NCI-H345 (cell line): ENCODE results near the gene ZNF416.

Experiments
- DNase-seq: peaks from one replicate; lab custom pipeline; 2025; lab: John Stamatoyannopoulos, UW

The ZNF416 gene

GRCh38 chr19:57578487-57579205 lies at the start of gene ZNF416:
ZNF416 (minus strand) TSS chr19:57578911; CDS start chr19:57578704, 207 bp downstream.
- DNase-seq, result peak; percentile 97

- DNase-seq, result no peak
Observed at GRCh38 chr19:57623091-57623490, 44.4 kb upstream of the ZNF416 start.

GRCh38 chr19:57620673-57621348 lies 42.1 kb upstream of the ZNF416 start:
- no peak for DNase-seq

- DNase-seq, result no peak
Observed at GRCh38 chr19:57615346-57615745, 36.6 kb upstream of the ZNF416 start.

- peak; percentile 89 for DNase-seq
Observed at GRCh38 chr19:57613941-57614743, 35.4 kb upstream of the ZNF416 start, which contains the start of gene ZNF134. ZNF134 (plus strand) TSS chr19:57614242; CDS start chr19:57619469, 5,227 bp downstream.

GRCh38 chr19:57611113-57611512 lies 32.4 kb upstream of the ZNF416 start:
- DNase-seq, result no peak

GRCh38 chr19:57606931-57607330 lies 28.2 kb upstream of the ZNF416 start:
- DNase-seq, result no peak

GRCh38 chr19:57599761-57600383 lies 21.2 kb upstream of the ZNF416 start, which contains the start of gene ZNF530:
ZNF530 (plus strand) TSS chr19:57599885; CDS start chr19:57604346, 4,461 bp downstream.
- DNase-seq, result peak; percentile 90

DNA sequence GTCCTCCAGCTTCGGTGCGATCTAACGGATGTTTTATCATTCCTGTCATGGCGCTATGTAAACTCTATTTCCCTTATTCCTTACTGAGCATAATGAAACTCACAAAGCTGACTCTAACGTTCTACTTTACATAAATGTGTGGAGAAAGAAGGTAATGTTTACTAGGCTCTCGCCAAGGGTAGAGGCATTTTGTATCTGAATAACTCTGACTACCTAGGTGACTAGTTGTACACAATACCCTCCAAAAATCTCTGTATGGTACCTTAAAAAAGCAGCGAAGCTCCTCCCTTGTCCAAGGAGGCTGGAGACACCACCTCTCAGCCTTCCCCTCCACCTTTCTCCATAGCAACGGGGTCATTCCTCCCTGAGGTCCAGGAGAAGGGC lies 20.7 kb upstream of the ZNF416 start:
- DNase-seq, result no peak

GRCh38 chr19:57587529-57587928 lies 8.8 kb upstream of the ZNF416 start:
- no peak for DNase-seq

DNA sequence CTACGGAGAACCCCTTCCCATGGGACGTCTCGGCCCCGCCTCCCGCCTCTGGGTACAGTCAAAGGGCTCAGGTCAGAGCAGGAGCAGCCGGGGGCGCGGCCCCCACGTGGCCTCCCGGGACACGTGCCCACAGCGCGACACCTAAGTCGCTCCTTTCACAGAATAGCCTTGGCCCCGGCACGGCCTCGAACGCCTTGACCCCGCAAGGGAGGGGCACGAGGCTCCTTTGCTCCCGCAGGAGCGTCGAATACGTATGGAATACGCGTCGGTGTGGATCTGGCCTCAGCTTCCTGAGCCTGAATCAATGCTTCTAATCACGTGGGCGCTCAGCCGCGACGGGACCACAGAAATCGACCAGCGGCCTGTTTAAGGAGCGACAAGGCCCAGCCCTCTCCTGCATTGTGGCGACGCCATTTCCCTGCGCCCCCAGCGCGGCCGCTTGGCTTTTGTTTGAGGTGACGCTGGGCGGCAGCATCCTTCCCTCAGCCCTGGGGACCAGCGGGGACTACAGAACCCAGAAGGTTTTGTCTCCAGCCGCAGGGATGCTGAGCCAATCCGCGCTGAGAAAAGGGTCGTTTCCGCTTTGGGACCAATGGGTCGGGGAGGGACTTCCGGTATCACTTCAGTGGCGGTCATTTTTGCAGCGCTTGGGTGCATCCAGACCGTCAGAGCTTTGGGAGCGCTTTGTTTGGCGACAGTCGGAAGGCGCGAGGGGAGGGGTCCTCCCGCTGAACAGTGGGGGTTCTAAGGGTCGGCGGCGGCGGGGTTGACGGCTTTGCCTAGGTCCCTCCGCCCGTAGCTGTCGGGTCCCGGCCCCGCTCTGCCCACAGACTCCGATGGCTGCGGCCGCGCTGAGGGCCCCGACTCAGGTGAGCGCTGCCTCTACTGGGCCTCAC lies 5.1 kb upstream of the ZNF416 start, which contains the start of gene ZIK1:
Gene ZIK1, plus strand, starts transcription at position 625 of the 896 bp plus-strand sequence. Its CDS starts 212 bp downstream, at position 837.
- peak; percentile 93 for DNase-seq

- no peak for DNase-seq
Observed at GRCh38 chr19:57583104-57583520, 4.4 kb upstream of the ZNF416 start.

DNA sequence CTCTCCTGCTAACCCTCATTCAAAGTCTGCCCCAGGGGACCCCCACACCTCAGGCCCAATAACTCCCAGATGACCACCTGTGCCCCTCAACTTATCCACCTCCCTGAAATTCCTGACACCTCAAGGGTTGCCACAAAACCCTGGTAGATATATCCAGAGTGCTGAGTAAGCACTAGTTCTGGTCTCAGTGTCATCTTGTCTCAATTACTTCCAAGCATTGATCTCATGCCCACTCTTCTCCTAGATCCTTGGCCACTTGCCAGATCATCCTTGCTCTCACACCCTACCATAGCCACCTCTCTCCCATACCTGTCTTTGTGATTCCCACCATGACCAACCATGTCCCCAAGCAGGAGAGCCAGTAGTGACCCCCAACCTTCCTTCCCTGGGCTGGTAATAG lies 2.0 kb downstream of the ZNF416 start:
- no peak for DNase-seq

DNA sequence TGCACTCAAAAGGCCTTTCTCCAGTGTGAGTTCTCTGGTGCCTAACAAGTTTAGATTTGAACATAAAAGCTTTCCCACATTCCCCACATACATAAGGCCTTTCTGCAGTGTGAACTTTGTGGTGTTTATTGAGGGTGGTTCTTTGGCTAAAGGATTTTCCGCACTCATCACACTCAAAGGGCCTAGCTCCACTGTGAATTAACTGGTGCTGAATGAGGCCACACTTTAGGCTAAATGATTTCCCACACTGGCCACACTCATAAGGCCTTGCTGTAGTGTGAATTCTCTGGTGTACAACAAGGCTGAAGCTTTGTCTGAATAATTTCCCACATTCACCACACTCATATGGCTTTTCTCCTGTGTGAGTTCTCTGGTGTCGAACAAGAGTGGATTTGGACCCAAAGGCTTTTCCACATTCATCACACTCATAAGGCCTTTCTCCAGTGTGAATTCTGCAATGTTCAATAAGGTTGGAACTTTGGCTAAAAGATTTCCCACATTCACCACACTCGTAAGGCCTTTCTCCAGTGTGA lies 6.2 kb downstream of the ZNF416 start:
- DNase-seq, result no peak

DNA sequence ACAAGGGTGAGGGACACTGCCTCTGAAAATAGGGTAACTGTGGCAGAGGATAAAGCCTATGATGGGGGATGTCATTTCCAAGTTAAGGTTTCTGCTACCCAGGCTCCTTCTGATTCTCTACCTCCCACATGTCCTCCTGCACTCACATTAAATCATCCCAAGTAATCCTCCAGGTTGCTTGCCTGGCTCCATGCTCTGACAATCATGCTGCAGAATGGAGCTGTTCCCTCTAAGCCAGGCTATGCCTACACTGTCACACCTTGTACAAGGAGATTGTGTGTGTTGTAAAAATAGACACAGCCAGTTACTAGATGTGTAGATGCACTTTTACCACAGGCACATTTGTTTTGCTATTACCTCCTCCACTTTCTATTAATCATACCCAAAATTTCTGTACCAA lies 8.0 kb downstream of the ZNF416 start:
- DNase-seq, result no peak

- DNase-seq, result no peak
Observed at GRCh38 chr19:57566396-57567265, 12.1 kb downstream of the ZNF416 start.

GRCh38 chr19:57563547-57563946 lies 15.2 kb downstream of the ZNF416 start:
- DNase-seq, result no peak

GRCh38 chr19:57560049-57560491 lies 18.6 kb downstream of the ZNF416 start:
- DNase-seq, result no peak

DNA sequence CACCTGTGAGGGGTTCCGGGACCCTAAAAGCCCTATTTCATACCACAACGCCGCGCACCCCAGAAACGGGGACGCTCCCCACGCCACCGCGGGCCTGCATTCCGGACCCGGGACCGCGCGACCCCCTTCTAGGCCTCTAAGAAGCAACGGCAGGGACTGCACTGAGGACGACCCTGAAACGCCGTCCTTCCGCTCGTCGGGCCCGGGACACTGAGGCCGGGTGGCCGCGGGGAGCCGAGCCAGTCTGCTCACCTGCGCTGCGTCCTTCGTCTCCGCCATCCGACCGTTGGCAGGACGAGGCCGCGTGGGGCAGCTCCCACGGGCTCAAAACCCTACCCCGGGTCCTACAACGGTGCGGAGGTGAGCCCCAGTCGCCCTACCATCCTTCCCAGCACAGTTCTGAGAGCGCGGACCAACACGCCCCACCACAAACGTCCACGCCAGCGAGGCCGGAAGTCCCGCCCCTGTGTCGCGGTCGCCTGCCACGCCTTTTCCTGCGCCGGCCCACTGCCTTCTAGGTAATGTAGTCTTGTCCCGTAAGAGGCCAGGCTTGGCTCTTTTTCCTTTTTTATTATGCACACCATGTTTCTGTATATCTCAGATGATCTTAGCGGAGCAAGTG lies 19.2 kb downstream of the ZNF416 start, which contains the start of gene ZNF550:
Gene ZNF550, minus strand, starts transcription at position 460 of the 622 bp plus-strand sequence. Its CDS starts 181 bp downstream, at position 279.
- peak; percentile 79 for DNase-seq
